ENCODE results near the gene KRT6A. TPM values are rescaled to one million over a fixed set of nuclear protein-coding genes. Genes with fewer than 3 reads are reported as not detected.

KRT6A gene
- total RNA-seq = not detected in 2 replicates
- polyA plus RNA-seq = 0.32 and 41.1 TPM in 2 replicates
- not detected in 2 replicates for polyA plus RNA-seq (2012)
- polyA minus RNA-seq (ENCODE audit: low replicate concordance) = 1.5 TPM in 1 of 2 replicates, not detected in the other

DNA sequence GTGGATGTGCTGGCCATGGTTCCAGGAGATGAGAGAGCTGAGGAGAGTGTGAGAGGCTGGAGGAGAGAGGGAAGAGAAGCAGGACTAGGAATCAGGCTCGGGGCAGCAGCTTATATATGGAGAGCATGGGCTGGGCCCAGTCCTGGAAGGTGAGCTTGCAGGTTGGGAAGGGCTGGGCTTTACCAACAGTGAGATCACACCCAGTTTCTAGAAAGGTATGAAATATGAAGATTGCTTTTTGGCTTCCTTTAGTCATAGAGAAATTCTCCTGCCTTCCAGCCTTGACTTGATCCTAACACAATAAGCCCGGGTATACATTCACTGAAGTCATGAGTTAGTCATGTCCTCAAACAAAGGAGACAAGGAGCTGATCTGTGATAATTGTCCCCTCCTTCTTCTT, at the start of gene KRT6A:
KRT6A (minus strand) TSS at position 86 of the 400 bp plus-strand sequence; CDS start at position 17, 69 bp downstream.
- H4K20me1 ChIP-seq (ENCODE audit: control insufficient read depth, extremely low read depth, insufficient read depth, low read length) = no peaks in the 10 kb centered on the region
- TF ChIP-seq EZH2 (IDR thresholded peaks at IDR 0.05; ENCODE audit: low read length, missing control alignments) = no peak
- TF ChIP-seq, protein P1, sequence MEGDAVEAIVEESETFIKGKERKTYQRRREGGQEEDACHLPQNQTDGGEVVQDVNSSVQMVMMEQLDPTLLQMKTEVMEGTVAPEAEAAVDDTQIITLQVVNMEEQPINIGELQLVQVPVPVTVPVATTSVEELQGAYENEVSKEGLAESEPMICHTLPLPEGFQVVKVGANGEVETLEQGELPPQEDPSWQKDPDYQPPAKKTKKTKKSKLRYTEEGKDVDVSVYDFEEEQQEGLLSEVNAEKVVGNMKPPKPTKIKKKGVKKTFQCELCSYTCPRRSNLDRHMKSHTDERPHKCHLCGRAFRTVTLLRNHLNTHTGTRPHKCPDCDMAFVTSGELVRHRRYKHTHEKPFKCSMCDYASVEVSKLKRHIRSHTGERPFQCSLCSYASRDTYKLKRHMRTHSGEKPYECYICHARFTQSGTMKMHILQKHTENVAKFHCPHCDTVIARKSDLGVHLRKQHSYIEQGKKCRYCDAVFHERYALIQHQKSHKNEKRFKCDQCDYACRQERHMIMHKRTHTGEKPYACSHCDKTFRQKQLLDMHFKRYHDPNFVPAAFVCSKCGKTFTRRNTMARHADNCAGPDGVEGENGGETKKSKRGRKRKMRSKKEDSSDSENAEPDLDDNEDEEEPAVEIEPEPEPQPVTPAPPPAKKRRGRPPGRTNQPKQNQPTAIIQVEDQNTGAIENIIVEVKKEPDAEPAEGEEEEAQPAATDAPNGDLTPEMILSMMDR (conservative IDR thresholded peaks at IDR 0.05 in 1 of 2, IDR thresholded peaks at IDR 0.05 in 1 of 2; ENCODE audit: low read depth in 1 of 2, low read length in 2 of 2) = no peak
- no peaks in the 10 kb centered on the region for H3K4me1 ChIP-seq (ENCODE audit: control insufficient read depth, extremely low read depth, insufficient read depth, low read length)
- no peak within 1 kb of the TSS for H3K4me3 ChIP-seq (replicated peaks in 1 of 4; ENCODE audit: control extremely low read depth in 1 of 4, insufficient read depth in 1 of 4, low read depth in 3 of 4, low read length in 4 of 4)
- no peak within 1 kb of the TSS for H2AFZ ChIP-seq (ENCODE audit: low read length)
- no peaks in the 10 kb centered on the region for H3K9me3 ChIP-seq (ENCODE audit: control insufficient read depth, insufficient read depth, low read depth, low read length)
- H3K27ac ChIP-seq (ENCODE audit: insufficient read depth, low read length) = no peak within 1 kb of the TSS
- H3K9ac ChIP-seq (ENCODE audit: insufficient read depth, low read length) = no peak within 1 kb of the TSS
- H3K27me3 ChIP-seq (ENCODE audit: control insufficient read depth, insufficient read depth, low read length) = no peaks in the 10 kb centered on the region
- no peak for DNase-seq (ENCODE audit: low read depth in 2 of 2)
- no peaks in the 10 kb centered on the region for H3K36me3 ChIP-seq (ENCODE audit: control insufficient read depth, insufficient read depth, low read length)
- no peak within 1 kb of the TSS for H3K4me2 ChIP-seq (ENCODE audit: extremely low read depth, insufficient read depth, low read length)
- no peaks in the 10 kb centered on the region for H3K79me2 ChIP-seq (ENCODE audit: control insufficient read depth, insufficient read depth, low read length)

DNA sequence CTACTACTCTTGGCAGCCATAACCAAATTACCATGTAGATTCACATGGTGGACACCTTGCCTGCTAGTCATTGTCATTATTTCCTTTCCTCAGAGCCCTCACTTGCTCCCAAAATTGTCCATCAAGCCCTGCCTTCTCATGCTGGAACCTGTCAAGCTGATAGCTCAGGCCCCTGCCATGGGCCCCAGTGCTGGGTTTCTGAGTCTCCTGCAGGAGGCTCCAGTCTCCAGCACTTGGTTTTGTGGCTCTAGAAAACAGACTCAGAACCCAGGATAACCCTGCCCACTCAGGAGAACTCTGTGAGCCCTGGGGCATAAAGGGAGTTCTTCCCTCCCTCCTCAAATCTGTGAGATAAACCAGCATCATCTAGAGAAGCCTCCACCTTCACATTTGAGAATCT, 49.1 kb upstream of the KRT6A start:
- peaks cover 5% of the 10 kb centered on the region for H3K27me3 ChIP-seq (ENCODE audit: control insufficient read depth, insufficient read depth, low read length)
- H3K4me1 ChIP-seq (ENCODE audit: control insufficient read depth, extremely low read depth, insufficient read depth, low read length) = no peaks in the 10 kb centered on the region
- no peaks in the 10 kb centered on the region for H3K79me2 ChIP-seq (ENCODE audit: control insufficient read depth, insufficient read depth, low read length)
- H3K9me3 ChIP-seq (ENCODE audit: control insufficient read depth, insufficient read depth, low read depth, low read length) = no peaks in the 10 kb centered on the region
- no peaks in the 10 kb centered on the region for H3K36me3 ChIP-seq (ENCODE audit: control insufficient read depth, insufficient read depth, low read length)
- no peak overlapping the region for H3K9ac ChIP-seq (ENCODE audit: insufficient read depth, low read length)
- no peak for TF ChIP-seq EZH2 (IDR thresholded peaks at IDR 0.05; ENCODE audit: low read length, missing control alignments)
- TF ChIP-seq, protein P1 (conservative IDR thresholded peaks at IDR 0.05 in 1 of 2, IDR thresholded peaks at IDR 0.05 in 1 of 2; ENCODE audit: low read depth in 1 of 2, low read length in 2 of 2) = no peak
- no peak for DNase-seq (ENCODE audit: low read depth in 2 of 2)
- H3K27ac ChIP-seq (ENCODE audit: insufficient read depth, low read length) = no peak overlapping the region
- H4K20me1 ChIP-seq (ENCODE audit: control insufficient read depth, extremely low read depth, insufficient read depth, low read length) = no peaks in the 10 kb centered on the region
- no peak overlapping the region for H3K4me3 ChIP-seq (replicated peaks in 1 of 4; ENCODE audit: control extremely low read depth in 1 of 4, insufficient read depth in 1 of 4, low read depth in 3 of 4, low read length in 4 of 4)
- no peak overlapping the region for H2AFZ ChIP-seq (ENCODE audit: low read length)
- no peak overlapping the region for H3K4me2 ChIP-seq (ENCODE audit: extremely low read depth, insufficient read depth, low read length)

GRCh38 chr12:52541709-52542108, 48.7 kb upstream of the KRT6A start:
- TF ChIP-seq, protein P1 (conservative IDR thresholded peaks at IDR 0.05 in 1 of 2, IDR thresholded peaks at IDR 0.05 in 1 of 2; ENCODE audit: low read depth in 1 of 2, low read length in 2 of 2) = no peak
- no peak for TF ChIP-seq EZH2 (IDR thresholded peaks at IDR 0.05; ENCODE audit: low read length, missing control alignments)
- H2AFZ ChIP-seq (ENCODE audit: low read length) = no peak overlapping the region
- H3K4me3 ChIP-seq (replicated peaks in 1 of 4; ENCODE audit: control extremely low read depth in 1 of 4, insufficient read depth in 1 of 4, low read depth in 3 of 4, low read length in 4 of 4) = no peak overlapping the region

More at GRCh38 chr12:52541709-52542108, 48.7 kb upstream of the KRT6A start:
- no peaks in the 10 kb centered on the region for H3K79me2 ChIP-seq (ENCODE audit: control insufficient read depth, insufficient read depth, low read length)
- no peaks in the 10 kb centered on the region for H3K9me3 ChIP-seq (ENCODE audit: control insufficient read depth, insufficient read depth, low read depth, low read length)
- DNase-seq (ENCODE audit: low read depth in 2 of 2) = no peak
- H4K20me1 ChIP-seq (ENCODE audit: control insufficient read depth, extremely low read depth, insufficient read depth, low read length) = no peaks in the 10 kb centered on the region
- no peaks in the 10 kb centered on the region for H3K4me1 ChIP-seq (ENCODE audit: control insufficient read depth, extremely low read depth, insufficient read depth, low read length)
- no peak overlapping the region for H3K4me2 ChIP-seq (ENCODE audit: extremely low read depth, insufficient read depth, low read length)
- no peak overlapping the region for H3K9ac ChIP-seq (ENCODE audit: insufficient read depth, low read length)
- peaks cover 5% of the 10 kb centered on the region for H3K27me3 ChIP-seq (ENCODE audit: control insufficient read depth, insufficient read depth, low read length)
- no peaks in the 10 kb centered on the region for H3K36me3 ChIP-seq (ENCODE audit: control insufficient read depth, insufficient read depth, low read length)
- no peak overlapping the region for H3K27ac ChIP-seq (ENCODE audit: insufficient read depth, low read length)
